NT2/D1 (cell line): ENCODE measurements around the gene SLC36A3.

Experiments used
- DNase-seq: peaks from one replicate; pipeline ENCODE4 v3.0.0-alpha.2; 2011; ENCODE audit warnings: low read depth, low spot score
- H3K27me3 ChIP-seq: 2 replicates; pipeline ENCODE4 v1.6.0; 2011; ENCODE audit warnings: mild to moderate bottlenecking; ENCODE audit not compliant: insufficient read length, insufficient read depth
- H3K36me3 ChIP-seq: 2 replicates; pipeline ENCODE4 v1.6.1; 2011; ENCODE audit warnings: mild to moderate bottlenecking, low read length, mixed read lengths; ENCODE audit not compliant: insufficient read depth, insufficient read length
- H3K4me1 ChIP-seq: 2 replicates; pipeline ENCODE4 v1.5.1; 2011; ENCODE audit not compliant: insufficient read depth, insufficient read length
- H3K4me3 ChIP-seq: 2 replicates; pipeline ENCODE4 v1.5.1; 2011; ENCODE audit warnings: low read depth; ENCODE audit not compliant: insufficient read length
- H3K9ac ChIP-seq: 2 replicates; pipeline ENCODE4 v1.6.0; 2011; ENCODE audit warnings: low read depth; ENCODE audit not compliant: insufficient read length
- H3K9me3 ChIP-seq: 2 replicates; pipeline ENCODE4 v1.5.1; 2011; ENCODE audit warnings: mild to moderate bottlenecking, low read length; ENCODE audit not compliant: insufficient read depth
- SUZ12 ChIP-seq: IDR thresholded peaks from 2 replicates; pipeline ENCODE4 v1.6.1; 2011; ENCODE audit not compliant: insufficient read length, insufficient read depth; ENCODE audit errors: extremely low read depth
- YY1 ChIP-seq: IDR thresholded peaks from 2 replicates; pipeline ENCODE4 v1.6.1; 2011; ENCODE audit not compliant: insufficient read length, insufficient read depth
- ZNF274 ChIP-seq: IDR thresholded peaks from 2 replicates; pipeline ENCODE4 v1.6.1; 2011; ENCODE audit warnings: mild to moderate bottlenecking, low read depth, low read length

Gene SLC36A3

DNA sequence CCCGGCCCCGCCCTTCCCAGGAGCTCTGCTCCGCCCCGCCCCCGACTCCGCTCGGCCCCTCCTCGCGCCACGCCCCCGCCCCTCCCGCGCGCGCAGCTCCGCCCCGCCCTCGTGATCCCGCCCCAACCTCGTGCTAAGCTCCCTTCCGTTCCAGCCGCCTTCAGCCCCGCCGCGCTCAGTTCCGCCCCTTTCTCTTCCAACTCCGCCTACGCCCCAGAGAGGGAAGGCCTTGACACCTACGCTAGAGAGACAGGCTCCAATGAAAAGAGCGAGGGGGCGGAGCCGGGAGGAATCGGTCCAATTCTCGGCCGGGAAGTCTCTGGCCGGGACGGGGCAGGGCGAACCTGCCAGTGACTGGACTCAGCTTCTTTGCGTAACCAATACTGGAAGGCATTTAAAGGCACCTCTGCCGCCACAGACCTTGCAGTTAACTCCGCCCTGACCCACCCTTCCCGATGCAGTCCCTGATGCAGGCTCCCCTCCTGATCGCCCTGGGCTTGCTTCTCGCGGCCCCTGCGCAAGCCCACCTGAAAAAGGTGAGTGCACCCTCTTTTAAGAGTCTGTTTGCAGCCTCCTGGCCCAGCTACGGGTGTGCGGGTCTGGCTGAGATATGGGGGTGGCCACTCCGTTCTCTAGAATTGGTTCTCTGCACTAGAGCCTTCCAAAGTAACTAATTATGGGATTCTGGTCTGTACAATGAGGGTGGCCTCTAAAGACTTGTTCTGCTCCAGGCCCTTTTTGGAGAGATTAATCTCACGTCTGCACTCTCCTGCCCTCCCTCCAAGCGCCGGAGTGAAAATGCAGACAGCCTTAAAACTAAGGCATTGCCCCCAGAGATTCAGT is 50.6 kb downstream of the SLC36A3 start, which contains the start of gene GM2A:
TSS of gene GM2A (plus strand) at position 424 of the 843 bp plus-strand sequence. CDS start at position 456, 32 bp downstream.
- Histone ChIP-seq H3K4me1 (peaks cover 4% of the 10 kb centered on the region), H3K27me3 (no peaks in the 10 kb centered on the region), H3K4me3 (peak within 1 kb of the TSS; percentile 82), H3K9me3 (no peaks in the 10 kb centered on the region), H3K36me3 (no peaks in the 10 kb centered on the region), H3K9ac (peak within 1 kb of the TSS; percentile 66)
- no peak for TF ChIP-seq YY1
- TF ChIP-seq SUZ12, result no peak
- no peak for TF ChIP-seq ZNF274
- peak; percentile 97 for DNase-seq

- no peak for DNase-seq
- no peak overlapping the region for H3K4me3 ChIP-seq
- no peak overlapping the region for H3K9ac ChIP-seq
- H3K36me3 ChIP-seq, result no peaks in the 10 kb centered on the region
- no peaks in the 10 kb centered on the region for H3K27me3 ChIP-seq
- no peaks in the 10 kb centered on the region for H3K9me3 ChIP-seq
- TF ChIP-seq ZNF274, result no peak
- TF ChIP-seq YY1, result no peak
- TF ChIP-seq SUZ12, result no peak
- no peaks in the 10 kb centered on the region for H3K4me1 ChIP-seq
These were observed 51.9 kb downstream of the SLC36A3 start for GRCh38 chr5:151251621-151252020.

- DNase-seq, result no peak
- Histone ChIP-seq H3K9ac (no peak overlapping the region), H3K4me3 (no peak overlapping the region), H3K4me1 (no peaks in the 10 kb centered on the region), H3K9me3 (no peaks in the 10 kb centered on the region), H3K36me3 (no peaks in the 10 kb centered on the region), H3K27me3 (no peaks in the 10 kb centered on the region)
- TF ChIP-seq ZNF274 (no peak), SUZ12 (no peak), YY1 (no peak)
These were observed 52.5 kb downstream of the SLC36A3 start for GRCh38 chr5:151251001-151251551.

- Histone ChIP-seq H3K4me3 (no peak overlapping the region), H3K4me1 (no peaks in the 10 kb centered on the region), H3K9ac (no peak overlapping the region), H3K9me3 (no peaks in the 10 kb centered on the region), H3K27me3 (no peaks in the 10 kb centered on the region), H3K36me3 (no peaks in the 10 kb centered on the region)
- TF ChIP-seq SUZ12 (no peak), YY1 (no peak), ZNF274 (no peak)
- DNase-seq, result no peak
These were observed 53.1 kb downstream of the SLC36A3 start for GRCh38 chr5:151250346-151251000.

DNA sequence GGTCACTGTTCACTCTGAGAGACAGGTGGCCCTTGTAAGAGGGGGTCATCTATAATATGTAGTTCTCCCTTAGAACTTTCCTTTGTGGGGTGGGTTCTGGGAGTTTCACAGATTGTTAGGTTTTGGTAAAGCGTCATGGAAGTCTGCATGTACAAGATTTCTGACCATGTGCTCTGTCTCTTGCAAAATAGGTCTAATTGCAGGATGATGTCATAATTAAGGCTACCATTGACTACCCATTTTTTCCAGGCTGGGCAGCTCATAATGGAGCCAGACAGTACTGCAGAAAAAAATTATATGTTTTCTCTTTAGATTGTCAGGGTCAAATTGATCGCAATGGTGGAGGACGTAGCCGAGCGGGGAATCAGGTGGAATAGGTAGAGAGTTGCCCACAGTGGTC is 54.3 kb downstream of the SLC36A3 start:
- no peak for DNase-seq
- H3K27me3 ChIP-seq, result no peaks in the 10 kb centered on the region
- H3K9me3 ChIP-seq, result no peaks in the 10 kb centered on the region
- no peak overlapping the region for H3K9ac ChIP-seq
- no peaks in the 10 kb centered on the region for H3K4me1 ChIP-seq
- no peak for TF ChIP-seq SUZ12
- no peak for TF ChIP-seq ZNF274
- no peak for TF ChIP-seq YY1
- no peaks in the 10 kb centered on the region for H3K36me3 ChIP-seq
- H3K4me3 ChIP-seq, result no peak overlapping the region

GRCh38 chr5:151248651-151249050 is 54.9 kb downstream of the SLC36A3 start:
- Histone ChIP-seq H3K36me3 (no peaks in the 10 kb centered on the region), H3K9ac (no peak overlapping the region), H3K4me1 (no peaks in the 10 kb centered on the region), H3K4me3 (no peak overlapping the region), H3K27me3 (no peaks in the 10 kb centered on the region), H3K9me3 (no peaks in the 10 kb centered on the region)
- TF ChIP-seq SUZ12, result no peak
- TF ChIP-seq ZNF274, result no peak
- TF ChIP-seq YY1, result no peak
- no peak for DNase-seq

DNA sequence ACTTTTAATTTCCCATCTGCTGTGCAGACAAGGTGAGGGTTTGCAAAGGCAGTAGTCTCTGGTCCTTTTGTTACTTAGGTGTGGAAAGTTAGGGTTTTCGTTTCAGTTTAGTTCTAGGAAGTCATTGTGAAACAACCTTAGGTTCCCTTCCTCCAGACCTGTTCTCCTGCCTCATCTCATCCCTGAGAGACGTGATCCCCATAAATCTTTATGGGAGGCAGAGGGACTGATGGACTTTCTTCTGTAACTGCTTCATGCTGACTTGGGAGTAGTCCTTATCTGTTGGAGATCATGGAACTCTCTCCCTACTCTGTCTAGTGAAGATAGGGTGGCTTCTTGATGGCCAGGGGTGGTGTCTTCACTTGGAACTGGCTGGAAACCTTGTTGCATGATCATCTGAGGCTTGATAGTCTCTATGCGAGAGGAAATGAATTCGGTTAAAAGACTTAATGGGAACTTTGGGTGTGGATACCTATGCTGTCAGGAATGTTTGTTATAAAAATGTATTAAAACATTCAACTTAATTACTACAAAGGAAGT is 57.8 kb downstream of the SLC36A3 start:
- H3K4me3 ChIP-seq, result no peak overlapping the region
- H3K9me3 ChIP-seq, result no peaks in the 10 kb centered on the region
- H3K36me3 ChIP-seq, result no peaks in the 10 kb centered on the region
- DNase-seq, result no peak
- H3K4me1 ChIP-seq, result peaks cover 7% of the 10 kb centered on the region
- no peaks in the 10 kb centered on the region for H3K27me3 ChIP-seq
- no peak overlapping the region for H3K9ac ChIP-seq
- TF ChIP-seq SUZ12 (no peak), YY1 (no peak), ZNF274 (no peak)

GRCh38 chr5:151244206-151244605 is 59.4 kb downstream of the SLC36A3 start:
- TF ChIP-seq SUZ12 (no peak), ZNF274 (no peak), YY1 (no peak)
- Histone ChIP-seq H3K36me3 (no peaks in the 10 kb centered on the region), H3K9ac (no peak overlapping the region), H3K9me3 (no peaks in the 10 kb centered on the region), H3K27me3 (no peaks in the 10 kb centered on the region), H3K4me1 (peaks cover 10% of the 10 kb centered on the region), H3K4me3 (no peak overlapping the region)
- DNase-seq, result no peak
